Measurements from ENCODE around the gene CCND1. TPM values are rescaled to one million over a fixed set of nuclear protein-coding genes. Genes with fewer than 3 reads are reported as not detected.

CCND1 gene
- total and polyA plus RNA-seq, 2 of the 8 experiments (the other 6 are each of a cell fraction or from before 2014, with no cell fraction given): 64.5 to 170 TPM

DNA sequence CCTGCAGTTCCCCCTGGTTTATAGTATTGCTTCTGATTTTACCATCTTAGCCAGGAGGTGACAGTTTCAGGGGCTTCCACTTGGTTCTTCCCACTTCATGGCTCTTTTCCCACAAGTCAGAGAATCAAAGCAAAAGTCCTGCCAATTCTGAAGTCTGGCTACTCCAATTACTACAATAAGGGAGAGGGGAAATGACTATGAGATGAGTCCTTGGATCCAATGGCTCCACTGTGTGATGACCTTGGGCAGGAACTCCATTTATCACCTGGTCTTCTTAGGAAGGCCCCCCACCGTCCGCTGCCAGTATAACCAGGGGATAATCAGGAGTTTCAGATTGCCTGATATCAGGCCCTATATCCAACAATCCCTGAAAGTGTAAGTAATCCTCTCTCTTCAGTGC is 31.6 kb upstream of the CCND1 start:
- ChIA-PET POLR2A (ENCODE audit: partially characterized antibody) (no interaction called here), CTCF (ENCODE audit: partially characterized antibody) (interaction anchor here (0.8 kb wide), 1 partner anchor 9 kb away, joined by 3 read pairs; no protein-coding TSS in a partner anchor)
- no peak overlapping the region for H4K5ac ChIP-seq (ENCODE audit: insufficient read length, low read depth, low read length)
- no peak overlapping the region for H2BK120ac ChIP-seq (replicated peaks; ENCODE audit: low read depth, low read length)
- no peak overlapping the region for H3K14ac ChIP-seq (ENCODE audit: insufficient read length)
- no peak overlapping the region for H3K9ac ChIP-seq (replicated peaks in 1 of 4; ENCODE audit: extremely low read depth in 1 of 4, low read depth in 3 of 4, low read length in 3 of 4)
- H3K9me3 ChIP-seq (ENCODE audit: insufficient read depth in 2 of 2, low read depth in 1 of 2, low read length in 1 of 2): 0 out of 4 replicates have a peak, but pooled peaks cover 0 to 3% of the 10 kb centered on the region in 2 experiments
- H3K36me3 ChIP-seq (ENCODE audit: control insufficient read depth in 2 of 4, insufficient read depth in 4 of 4, low read length in 3 of 4): no peaks in the 10 kb centered on the region; a peak in 1 of 8 replicates
- TF ChIP-seq RAD21 (IDR thresholded peaks at IDR 0.05 in 1 of 2, conservative IDR thresholded peaks at IDR 0.05 in 1 of 2; ENCODE audit: low read depth in 2 of 2, low read length in 2 of 2): no peak
- no peak for TF ChIP-seq KDM4A (IDR thresholded peaks at IDR 0.05; ENCODE audit: low read depth, low read length, severe bottlenecking)
- no peak for TF ChIP-seq TAF7 (optimal IDR thresholded peaks at IDR 0.05; ENCODE audit: borderline replicate concordance, low read depth, low read length)
- TF ChIP-seq ASH2L (IDR thresholded peaks at IDR 0.05; ENCODE audit: low read length): no peak
- TF ChIP-seq RBBP5 (IDR thresholded peaks at IDR 0.05; ENCODE audit: borderline replicate concordance, low read depth, low read length): no peak
- TF ChIP-seq SUZ12 (IDR thresholded peaks at IDR 0.05; ENCODE audit: low read length): no peak
- TF ChIP-seq RFX5 (IDR thresholded peaks at IDR 0.05; ENCODE audit: borderline replicate concordance, low read depth, low read length): no peak
- no peaks in the 10 kb centered on the region for H3K79me2 ChIP-seq (ENCODE audit: control insufficient read depth in 1 of 2, insufficient read depth in 2 of 2, low read length in 2 of 2)
- no peak for FAIRE-seq
- WGBS, 2 experiments (ENCODE audit: extremely low coverage in 1 of 2, insufficient coverage in 1 of 2, insufficient read length in 1 of 2, insufficient replicate concordance in 2 of 2, low coverage in 1 of 2, low lambda C conversion rate in 2 of 2, missing lambda C conversion rate in 1 of 2): 91% methylated on average over 2 of the region's 2 CpGs; no CpG with 5 or more reads in 1 of the 2 experiments
- H3K79me1 ChIP-seq (ENCODE audit: low read depth, low read length): no peaks in the 10 kb centered on the region
- H3K18ac ChIP-seq (ENCODE audit: extremely low read depth, low read length): no peak overlapping the region
- H3K23me2 ChIP-seq (ENCODE audit: low read depth, low read length): no peaks in the 10 kb centered on the region
- H2BK15ac ChIP-seq (ENCODE audit: low read length): no peak overlapping the region
- no peak overlapping the region for H4K91ac ChIP-seq (replicated peaks; ENCODE audit: insufficient read length, low read length)
- no peaks in the 10 kb centered on the region; a peak in 2 of 7 replicates for H3K27me3 ChIP-seq (replicated peaks in 1 of 4; ENCODE audit: control insufficient read depth in 3 of 4, extremely low read depth in 1 of 4, insufficient read depth in 3 of 4, low read length in 3 of 4)
- no peak overlapping the region for H4K8ac ChIP-seq (ENCODE audit: extremely low read depth, insufficient read depth, low read length)
- no peak overlapping the region for H2AFZ ChIP-seq (ENCODE audit: low read length)
- H2BK20ac ChIP-seq (ENCODE audit: low read length): no peak overlapping the region
- no peak overlapping the region for H3K4me3 ChIP-seq (ENCODE audit: extremely low read depth in 1 of 4, insufficient read depth in 2 of 4, low read depth in 3 of 4, low read length in 4 of 4)
- peaks cover 0 to 2% (median under 1%) of the 10 kb centered on the region in 4 experiments; a peak in 2 of 7 replicates for H3K4me1 ChIP-seq (replicated peaks in 1 of 4; ENCODE audit: control insufficient read depth in 3 of 4, insufficient read depth in 4 of 4, low read length in 3 of 4)
- H2BK12ac ChIP-seq (ENCODE audit: low read depth, low read length): no peak overlapping the region
- no peak overlapping the region for H3K4ac ChIP-seq (replicated peaks; ENCODE audit: insufficient read length, low read depth, low read length)
- no peak overlapping the region for H3K56ac ChIP-seq (replicated peaks; ENCODE audit: insufficient read length, low read depth, low read length)
- DNase-seq (ENCODE audit: low read depth in 1 of 2, low spot score in 2 of 2): no peak
- H3K27ac ChIP-seq (ENCODE audit: low read depth, low read length): no peak overlapping the region
- H3K23ac ChIP-seq (ENCODE audit: insufficient read length): no peak overlapping the region
- H2AK5ac ChIP-seq (ENCODE audit: low read depth, low read length): no peak overlapping the region
- H2BK5ac ChIP-seq (ENCODE audit: low read depth, low read length): no peak overlapping the region
- H4K20me1 ChIP-seq (replicated peaks in 1 of 2; ENCODE audit: control insufficient read depth in 1 of 2, insufficient read depth in 2 of 2, low read length in 2 of 2): no peaks in the 10 kb centered on the region
- H3K4me2 ChIP-seq (ENCODE audit: insufficient read depth in 1 of 2, low read depth in 2 of 2, low read length in 2 of 2): no peak overlapping the region

Data from H1 (cell line).